Measurements from ENCODE around the gene DMGDH. TPM values are rescaled to one million over a fixed set of nuclear protein-coding genes. Genes with fewer than 3 reads are reported as not detected.

Gene DMGDH
- total RNA-seq: not detected in 2 replicates
- 0.03 and 0.11 TPM in 2 replicates for polyA plus RNA-seq
- polyA plus RNA-seq (2011; cell fraction: cytosol; rRNA removed): 0.10 TPM in 1 of 2 replicates, not detected in the other
- polyA plus RNA-seq (2011; cell fraction: nucleus; rRNA removed): 0.08 and 0.14 TPM in 2 replicates
- polyA plus RNA-seq (2012): not detected in 2 replicates
- not detected in 2 replicates for polyA minus RNA-seq
- not detected for polyA minus RNA-seq (2011; cell fraction: cytosol; rRNA and poly(A)+ RNA removed)
- polyA minus RNA-seq (2011; cell fraction: nucleus; rRNA and poly(A)+ RNA removed): 0.48 TPM in 1 of 2 replicates, not detected in the other
- percentile 10 among the genes with signal in this experiment for Bru-seq, nascent RNA
- percentile 3 among the genes with signal in this experiment for BruChase-seq, experiment 1, labeled RNA remaining after a 6-hour chase
- BruChase-seq, experiment 2, labeled RNA remaining after a 2-hour chase: percentile 7 among the genes with signal in this experiment
- long read RNA-seq: 0 reads

DNA sequence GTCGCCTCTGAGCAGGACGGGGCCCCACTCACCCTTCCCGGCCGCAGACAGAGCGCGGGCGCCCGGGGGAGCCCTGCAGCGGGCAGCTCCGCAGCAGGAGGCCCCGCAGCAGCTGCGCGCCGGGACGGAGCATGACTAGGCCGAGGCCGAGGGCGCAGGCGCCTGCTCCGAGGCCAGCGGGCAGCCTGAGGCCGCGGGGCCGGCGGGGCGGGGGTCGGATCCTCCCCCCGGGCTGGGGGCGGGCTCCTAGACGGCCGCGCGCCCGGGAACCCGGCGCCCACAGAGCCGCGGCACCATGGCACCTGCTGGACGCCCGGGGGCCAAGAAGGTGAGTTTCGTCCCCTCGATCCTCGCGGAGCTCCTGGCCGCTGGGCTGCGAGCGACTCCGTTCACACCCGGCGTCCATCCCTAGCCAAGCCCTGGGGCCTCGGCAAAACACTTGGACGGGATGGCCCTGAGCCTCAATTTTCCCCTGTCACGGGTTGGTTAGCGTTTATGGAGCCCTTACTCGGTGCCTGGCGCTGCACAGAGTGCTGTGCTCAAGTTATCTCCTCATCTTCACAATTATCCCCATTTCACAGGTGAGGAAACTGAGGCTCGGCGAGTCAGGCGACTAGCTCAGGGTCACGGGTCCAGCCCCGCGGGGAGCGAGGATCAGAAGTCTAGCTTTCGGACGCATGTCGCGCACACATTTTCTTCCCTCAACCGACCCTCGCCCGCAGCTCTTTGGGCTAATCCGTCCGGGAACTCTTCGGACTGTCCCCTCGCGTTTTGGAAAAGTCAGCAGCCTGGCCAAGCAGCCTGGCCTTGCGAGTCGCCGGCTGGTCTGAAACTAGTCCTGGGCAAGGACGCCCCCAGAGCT lies at the start of gene DMGDH, which contains the start of gene BHMT2:
DMGDH (minus strand) TSS at position 187 of the 862 bp plus-strand sequence; CDS start at position 133, 54 bp downstream.
BHMT2 (plus strand) TSS at position 280 of the 862 bp plus-strand sequence; CDS start at position 296, 16 bp downstream.
- Histone ChIP-seq H3K79me2 (ENCODE audit: control insufficient read depth, insufficient read depth, low read length) (no peaks in the 10 kb centered on the region), H3K27me3 (ENCODE audit: control insufficient read depth in 2 of 2, insufficient read depth in 2 of 2, low read length in 2 of 2) (peaks cover 0 to 1% of the 10 kb centered on the region in 2 experiments), H3K4me3 (replicated peaks in 1 of 3; ENCODE audit: insufficient read depth in 1 of 3, low read depth in 1 of 3, low read length in 3 of 3) (peak within 1 kb of the TSS in 1 of 3 experiments; percentile 32), H3K27ac (ENCODE audit: insufficient read depth, low read depth, low read length) (no peak within 1 kb of the TSS), H3K9me3 (replicated peaks; ENCODE audit: control insufficient read depth, insufficient read depth, low read length) (no peaks in the 10 kb centered on the region), H4K20me1 (replicated peaks; ENCODE audit: control insufficient read depth, extremely low read depth, insufficient read depth, low read length) (no peaks in the 10 kb centered on the region), H2AFZ (ENCODE audit: low read depth, low read length) (peak within 1 kb of the TSS; percentile 54), H3K4me1 (ENCODE audit: control insufficient read depth, extremely low read depth, insufficient read depth, low read length) (no peaks in the 10 kb centered on the region), H3K9me1 (replicated peaks; ENCODE audit: control insufficient read depth, extremely low read depth, insufficient read depth, low read length) (no peaks in the 10 kb centered on the region), H3K4me2 (ENCODE audit: insufficient read depth, low read length) (peak within 1 kb of the TSS; percentile 44), H3K36me3 (ENCODE audit: control insufficient read depth in 2 of 2, extremely low read depth in 1 of 2, insufficient read depth in 2 of 2, low read length in 2 of 2) (no peaks in the 10 kb centered on the region), H3K9ac (replicated peaks; ENCODE audit: extremely low read depth, insufficient read depth, low read length) (no peak within 1 kb of the TSS)
- intact Hi-C loops (cut with micrococcal nuclease): no loop called here
- no peak for FAIRE-seq
- ChIA-PET CTCF (interaction anchor here (1.2 to 1.8 kb wide), 2 partner anchors 45 to 63 kb away, joined by 6 to 11 read pairs; no protein-coding TSS in a partner anchor), POLR2A (no interaction called here)
- DNase-seq (ENCODE audit: low read depth, low spot score): no peak
- dilution Hi-C loops (cut with MboI; ENCODE audit: extremely low pct_ligation_motif_present, low sequenced_read_pairs): no loop called here
- TF ChIP-seq POLR2AphosphoS5 (IDR thresholded peaks at IDR 0.05; ENCODE audit: insufficient read depth, low read depth, low read length) (no peak), EZH2 (IDR thresholded peaks at IDR 0.05; ENCODE audit: borderline replicate concordance, low read depth, low read length, severe bottlenecking) (no peak), POLR2A (IDR thresholded peaks at IDR 0.05; ENCODE audit: low read depth, low read length) (no peak), GATA2 (IDR thresholded peaks at IDR 0.05; ENCODE audit: insufficient read depth, insufficient read length, low read depth, low read length) (no peak), FOS (IDR thresholded peaks at IDR 0.05; ENCODE audit: borderline replicate concordance, insufficient read depth, low read length) (no peak)
- TF ChIP-seq, protein P1, sequence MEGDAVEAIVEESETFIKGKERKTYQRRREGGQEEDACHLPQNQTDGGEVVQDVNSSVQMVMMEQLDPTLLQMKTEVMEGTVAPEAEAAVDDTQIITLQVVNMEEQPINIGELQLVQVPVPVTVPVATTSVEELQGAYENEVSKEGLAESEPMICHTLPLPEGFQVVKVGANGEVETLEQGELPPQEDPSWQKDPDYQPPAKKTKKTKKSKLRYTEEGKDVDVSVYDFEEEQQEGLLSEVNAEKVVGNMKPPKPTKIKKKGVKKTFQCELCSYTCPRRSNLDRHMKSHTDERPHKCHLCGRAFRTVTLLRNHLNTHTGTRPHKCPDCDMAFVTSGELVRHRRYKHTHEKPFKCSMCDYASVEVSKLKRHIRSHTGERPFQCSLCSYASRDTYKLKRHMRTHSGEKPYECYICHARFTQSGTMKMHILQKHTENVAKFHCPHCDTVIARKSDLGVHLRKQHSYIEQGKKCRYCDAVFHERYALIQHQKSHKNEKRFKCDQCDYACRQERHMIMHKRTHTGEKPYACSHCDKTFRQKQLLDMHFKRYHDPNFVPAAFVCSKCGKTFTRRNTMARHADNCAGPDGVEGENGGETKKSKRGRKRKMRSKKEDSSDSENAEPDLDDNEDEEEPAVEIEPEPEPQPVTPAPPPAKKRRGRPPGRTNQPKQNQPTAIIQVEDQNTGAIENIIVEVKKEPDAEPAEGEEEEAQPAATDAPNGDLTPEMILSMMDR (IDR thresholded peaks at IDR 0.05; ENCODE audit: extremely low read depth in 1 of 2, insufficient read depth in 1 of 2, low read depth in 1 of 2, low read length in 2 of 2): no peak
- no TSS peak for BruUV-seq (replicated peaks)
